ENCODE measurements around the gene CEPT1.

The CEPT1 gene

GRCh38 chr1:111208921-111209320 lies 68.9 kb downstream of the CEPT1 start:
- no peak for TF ChIP-seq CTCF (IDR thresholded peaks at IDR 0.05; ENCODE audit: insufficient read depth, low read length, poor library complexity, severe bottlenecking)
- Histone ChIP-seq H3K36me3 (ENCODE audit: control insufficient read depth, insufficient read depth, low read length) (no peaks in the 10 kb centered on the region), H3K4me3 (replicated peaks; ENCODE audit: low read depth, low read length) (no peak overlapping the region), H3K27me3 (replicated peaks; ENCODE audit: control insufficient read depth, insufficient read depth, low read length) (no peaks in the 10 kb centered on the region)
- DNase-seq (ENCODE audit: extremely low read depth, insufficient read length) = no peak

GRCh38 chr1:111209622-111210021 lies 69.6 kb downstream of the CEPT1 start:
- Histone ChIP-seq H3K27me3 (replicated peaks; ENCODE audit: control insufficient read depth, insufficient read depth, low read length) (no peaks in the 10 kb centered on the region), H3K4me3 (replicated peaks; ENCODE audit: low read depth, low read length) (no peak overlapping the region), H3K36me3 (ENCODE audit: control insufficient read depth, insufficient read depth, low read length) (no peaks in the 10 kb centered on the region)
- TF ChIP-seq CTCF (IDR thresholded peaks at IDR 0.05; ENCODE audit: insufficient read depth, low read length, poor library complexity, severe bottlenecking) = no peak
- DNase-seq (ENCODE audit: extremely low read depth, insufficient read length) = no peak

GRCh38 chr1:111211921-111212320 lies 71.9 kb downstream of the CEPT1 start:
- H3K36me3 ChIP-seq (ENCODE audit: control insufficient read depth, insufficient read depth, low read length) = no peaks in the 10 kb centered on the region
- no peak overlapping the region for H3K4me3 ChIP-seq (replicated peaks; ENCODE audit: low read depth, low read length)
- DNase-seq (ENCODE audit: extremely low read depth, insufficient read length) = no peak
- TF ChIP-seq CTCF (IDR thresholded peaks at IDR 0.05; ENCODE audit: insufficient read depth, low read length, poor library complexity, severe bottlenecking) = no peak
- H3K27me3 ChIP-seq (replicated peaks; ENCODE audit: control insufficient read depth, insufficient read depth, low read length) = no peaks in the 10 kb centered on the region

GRCh38 chr1:111212634-111213335 lies 72.8 kb downstream of the CEPT1 start:
- no peak for DNase-seq (ENCODE audit: extremely low read depth, insufficient read length)
- Histone ChIP-seq H3K4me3 (replicated peaks; ENCODE audit: low read depth, low read length) (no peak overlapping the region), H3K36me3 (ENCODE audit: control insufficient read depth, insufficient read depth, low read length) (no peaks in the 10 kb centered on the region), H3K27me3 (replicated peaks; ENCODE audit: control insufficient read depth, insufficient read depth, low read length) (no peaks in the 10 kb centered on the region)
- TF ChIP-seq CTCF (IDR thresholded peaks at IDR 0.05; ENCODE audit: insufficient read depth, low read length, poor library complexity, severe bottlenecking) = no peak

- TF ChIP-seq CTCF (IDR thresholded peaks at IDR 0.05; ENCODE audit: insufficient read depth, low read length, poor library complexity, severe bottlenecking) = no peak
- no peaks in the 10 kb centered on the region for H3K36me3 ChIP-seq (ENCODE audit: control insufficient read depth, insufficient read depth, low read length)
- no peaks in the 10 kb centered on the region for H3K27me3 ChIP-seq (replicated peaks; ENCODE audit: control insufficient read depth, insufficient read depth, low read length)
- no peak for DNase-seq (ENCODE audit: extremely low read depth, insufficient read length)
- no peak overlapping the region for H3K4me3 ChIP-seq (replicated peaks; ENCODE audit: low read depth, low read length)
Measured at GRCh38 chr1:111213412-111213811, 73.4 kb downstream of the CEPT1 start.

Data from GM06990 (cell line).